Right renal pelvis (tissue), 4 donors: Measurements from ENCODE around the gene AIM2. TPM values are rescaled to one million over a fixed set of nuclear protein-coding genes. Genes with fewer than 3 reads are reported as not detected.
"Not testable (repeated sequence)": the region's sequence is repeated elsewhere in the genome, so short reads cannot be mapped to it uniquely, and the experiment has no call there.

Experiments
- DNase-seq, 4 donors: peaks; one replicate each; pipeline ENCODE4 v3.0.0-alpha.2; 2013; ENCODE audit warnings: low read depth in 4 of 4, low spot score in 3 of 4, missing footprints in 1 of 4
- polyA plus RNA-seq, 4 donors: library from polyadenylated mRNA; unstranded; fragments of 120-200 nt; gene quantifications; one replicate each; pipeline ENCODE4 v1.2.1, GENCODE V29; 2013; ENCODE audit not compliant: insufficient read length in 4 of 4

The AIM2 gene, protein sequence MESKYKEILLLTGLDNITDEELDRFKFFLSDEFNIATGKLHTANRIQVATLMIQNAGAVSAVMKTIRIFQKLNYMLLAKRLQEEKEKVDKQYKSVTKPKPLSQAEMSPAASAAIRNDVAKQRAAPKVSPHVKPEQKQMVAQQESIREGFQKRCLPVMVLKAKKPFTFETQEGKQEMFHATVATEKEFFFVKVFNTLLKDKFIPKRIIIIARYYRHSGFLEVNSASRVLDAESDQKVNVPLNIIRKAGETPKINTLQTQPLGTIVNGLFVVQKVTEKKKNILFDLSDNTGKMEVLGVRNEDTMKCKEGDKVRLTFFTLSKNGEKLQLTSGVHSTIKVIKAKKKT
- under 1 TPM in 3 of 4 donors, not detected in 1; 0.11 to 0.18 (median 0.13) TPM for polyA plus RNA-seq

- DNase-seq: no peak
Measured at GRCh38 chr1:159076438-159077119, at the start of gene AIM2. TSS of gene AIM2 (minus strand) at chr1:159076766. CDS start at chr1:159073499, 3,267 bp downstream.

DNA sequence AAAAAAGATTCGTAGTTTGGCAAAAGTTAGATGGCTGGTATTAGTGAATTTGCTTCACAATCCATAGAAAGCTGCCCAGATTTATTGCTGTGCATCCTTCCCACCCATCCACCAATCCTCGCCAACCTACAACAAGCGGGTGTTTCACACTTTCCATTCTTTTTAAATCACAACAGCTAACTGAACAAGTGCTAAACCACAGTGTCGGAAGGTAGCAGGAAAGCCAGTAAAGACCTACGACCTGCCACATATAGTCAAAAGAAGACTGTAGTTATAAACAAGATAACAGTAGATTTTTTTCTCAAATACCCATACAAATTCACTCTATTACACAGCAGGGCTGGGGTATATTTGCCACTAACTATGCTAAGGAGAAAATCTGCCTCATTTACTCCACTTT is 47.0 kb upstream of the AIM2 start:
- no peak for DNase-seq

DNA sequence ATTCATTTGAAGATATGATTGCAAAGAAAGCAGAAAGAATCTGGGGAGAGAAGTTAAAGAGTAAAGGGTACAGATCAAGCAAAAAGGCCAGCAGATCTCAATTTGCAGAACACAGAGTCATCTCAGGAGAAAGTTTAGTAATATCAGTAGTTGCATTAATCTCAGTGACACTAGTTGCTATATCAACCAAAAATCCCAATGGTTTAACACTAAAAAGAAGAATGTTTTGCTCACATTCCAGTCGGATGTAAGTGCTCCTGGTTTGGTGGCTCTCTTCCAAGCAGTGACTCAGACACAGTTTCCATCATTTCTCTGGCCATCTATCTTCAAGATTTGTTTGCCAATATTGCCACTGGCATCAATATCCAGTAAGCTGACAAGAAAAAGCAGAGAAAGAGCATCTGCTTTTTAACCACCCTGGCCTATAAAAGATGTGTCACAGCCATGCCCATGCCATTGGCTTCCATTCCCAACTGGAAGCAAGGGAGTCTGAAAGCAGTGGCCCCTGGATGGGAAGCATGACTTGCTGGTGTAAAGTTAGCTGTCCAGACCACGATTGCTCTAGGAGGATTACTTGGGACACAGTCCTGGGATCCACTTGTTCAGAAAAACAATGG is 45.5 kb upstream of the AIM2 start:
- no peak for DNase-seq

DNA sequence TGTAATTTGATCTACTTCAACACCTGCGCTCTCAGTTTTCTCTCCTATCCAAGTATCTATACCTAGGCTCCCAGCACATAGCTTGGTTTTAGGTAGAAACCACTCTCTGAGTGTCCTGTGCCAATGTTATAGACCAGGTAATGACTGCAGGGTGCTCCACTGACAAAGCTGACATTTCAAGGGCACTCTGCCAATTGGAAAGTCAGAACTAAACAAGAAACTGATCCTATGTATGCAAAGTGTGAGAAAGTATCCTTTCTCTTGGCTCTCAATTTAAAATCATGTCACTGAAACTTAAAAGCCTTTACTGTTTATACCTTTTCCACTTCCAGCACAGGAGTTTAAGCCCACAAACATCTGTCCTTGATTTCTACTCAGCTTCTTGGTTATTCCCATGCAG is 45.0 kb upstream of the AIM2 start:
- DNase-seq: no peak

GRCh38 chr1:159120317-159120716 is 43.8 kb upstream of the AIM2 start:
- DNase-seq: no peak

GRCh38 chr1:159113596-159114433 is 37.2 kb upstream of the AIM2 start:
- no peak for DNase-seq

DNA sequence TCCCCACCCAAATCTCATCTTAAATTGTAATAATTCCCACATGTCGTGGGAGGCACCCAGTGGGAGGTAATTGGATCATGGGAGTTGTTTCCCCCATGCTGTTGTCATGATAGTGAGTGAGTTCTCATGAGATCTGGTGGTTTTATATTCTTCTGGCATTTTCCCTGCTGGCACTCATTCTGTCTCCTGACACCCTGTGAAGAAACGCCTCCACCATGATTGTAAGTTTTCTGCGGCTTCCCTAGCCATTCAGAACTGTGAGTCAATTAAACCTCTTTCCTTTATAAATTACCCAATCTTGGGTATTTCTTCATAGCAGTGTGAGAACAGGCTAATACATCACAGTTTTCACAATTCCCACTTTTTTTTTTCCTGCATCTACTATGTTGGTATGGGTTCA is 26.5 kb upstream of the AIM2 start:
- not testable (repeated sequence) for DNase-seq

DNA sequence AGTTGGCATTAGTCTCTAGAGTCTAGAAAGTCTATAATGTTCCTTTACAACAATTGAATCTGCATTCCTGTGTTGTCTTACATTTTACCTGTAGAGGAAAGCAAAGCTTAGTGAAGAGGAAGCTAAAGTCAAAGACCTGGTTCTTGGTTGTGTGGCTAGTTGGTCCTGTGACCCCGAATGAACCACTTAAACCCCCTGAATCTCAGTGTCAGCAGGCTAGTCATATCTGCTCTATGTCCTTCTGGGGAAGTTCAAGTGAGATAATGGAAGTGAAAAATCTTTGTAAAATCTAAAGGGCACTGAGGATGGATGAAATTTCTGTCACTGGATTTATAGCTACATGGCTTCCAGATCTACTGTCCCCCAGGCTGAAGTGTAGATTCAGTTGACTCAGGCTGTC is 24.0 kb upstream of the AIM2 start:
- DNase-seq: no peak

- no peak for DNase-seq
Measured at GRCh38 chr1:159098596-159098995, 22.0 kb upstream of the AIM2 start.

DNA sequence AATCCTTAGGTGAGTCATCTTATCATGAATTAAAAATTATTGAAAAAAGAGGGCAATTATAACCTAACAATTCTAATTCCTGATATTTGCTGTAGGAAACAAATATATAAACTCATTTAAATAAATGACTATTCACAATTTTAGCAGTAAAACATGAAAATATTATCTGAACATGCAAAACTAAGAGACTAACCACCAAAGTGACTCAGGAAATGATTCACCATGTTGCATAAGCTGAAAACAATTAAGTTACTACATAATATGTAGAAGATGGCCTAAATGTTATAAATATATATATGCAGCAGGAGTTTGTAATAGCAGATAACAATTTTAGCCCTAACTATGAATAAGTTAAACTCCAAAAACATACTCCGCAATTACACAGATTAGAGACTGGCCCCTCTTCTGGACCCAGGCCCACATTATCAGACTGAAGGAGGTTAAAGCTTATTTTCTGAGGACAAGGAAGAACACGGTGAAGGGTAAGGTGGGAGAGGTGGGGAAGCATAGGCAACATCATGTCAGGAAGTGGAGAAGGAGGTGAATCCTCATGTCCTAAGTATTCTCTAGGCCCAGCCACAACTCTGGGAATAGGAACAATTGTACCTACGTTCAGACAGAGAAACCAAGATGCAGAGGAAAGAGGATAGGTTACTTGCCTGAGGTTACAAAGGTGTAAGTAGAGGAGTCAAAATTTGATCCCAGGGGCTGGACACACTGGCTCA is 15.6 kb upstream of the AIM2 start:
- DNase-seq: no peak

- no peak for DNase-seq
Measured at GRCh38 chr1:159091607-159092031, 15.1 kb upstream of the AIM2 start.

GRCh38 chr1:159091180-159091560 is 14.6 kb upstream of the AIM2 start:
- no peak for DNase-seq

- DNase-seq: no peak
Measured at GRCh38 chr1:159090286-159091179, 14.0 kb upstream of the AIM2 start.

DNA sequence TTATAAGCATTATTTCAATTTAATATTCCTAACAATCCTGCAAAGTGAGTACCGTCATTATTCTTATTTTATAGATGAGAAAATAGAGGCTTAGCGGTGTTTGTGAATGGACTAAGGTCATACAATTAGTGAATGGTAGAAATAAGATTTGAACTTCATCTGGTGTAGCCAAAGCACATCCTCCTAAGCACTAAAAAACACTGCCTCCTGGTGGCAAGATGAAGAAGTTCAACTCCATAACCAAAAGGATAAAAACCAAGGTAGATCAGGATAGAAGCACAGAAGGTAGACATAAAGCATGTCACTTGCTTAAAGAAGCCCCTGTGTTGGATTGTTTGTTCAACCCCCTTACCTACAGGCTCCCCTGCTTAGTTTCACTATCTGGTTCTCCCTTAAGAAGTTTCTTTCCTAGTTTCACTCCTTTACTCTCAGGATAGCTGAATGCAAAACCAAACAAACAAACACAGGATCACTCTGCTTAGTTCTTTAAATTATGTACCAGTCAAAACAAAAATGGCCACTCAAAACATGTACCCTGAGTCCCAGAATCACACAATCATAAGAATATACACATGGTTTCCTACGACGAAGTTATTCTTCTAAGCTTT is 12.7 kb upstream of the AIM2 start:
- DNase-seq: no peak

- DNase-seq: no peak
Measured at GRCh38 chr1:159088546-159089183, 12.1 kb upstream of the AIM2 start.

DNA sequence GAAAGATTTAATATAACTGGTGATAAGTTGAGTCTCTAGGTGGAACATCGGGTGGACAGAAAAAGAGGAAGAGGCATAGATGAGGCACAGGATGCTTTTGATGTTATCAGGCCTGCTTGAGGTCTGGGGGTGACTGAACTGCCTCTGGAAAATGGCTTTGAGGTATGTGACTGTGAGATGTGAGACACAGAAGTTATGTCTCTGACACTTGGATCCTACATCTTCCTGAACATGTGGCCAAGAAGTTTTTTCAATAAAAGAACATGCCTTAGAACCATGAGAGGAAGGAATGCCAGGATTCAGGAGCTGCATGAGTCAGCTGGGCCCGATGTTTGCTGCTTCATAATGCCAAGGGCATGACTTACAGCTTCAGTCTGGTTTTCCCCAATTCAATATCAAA is 11.5 kb upstream of the AIM2 start:
- DNase-seq: no peak

GRCh38 chr1:159084867-159085266 is 8.3 kb upstream of the AIM2 start:
- no peak for DNase-seq

GRCh38 chr1:159084152-159084551 is 7.6 kb upstream of the AIM2 start:
- DNase-seq: no peak
